ENCODE data around the gene BIRC3. TPM values are rescaled to one million over a fixed set of nuclear protein-coding genes. Genes with fewer than 3 reads are reported as not detected.
A peak's percentile ranks its signal among the peaks of the same experiment; 100 is the strongest.

Gene BIRC3
- total RNA-seq, 2 experiments from 2014 or later = 102 to 108 TPM

DNA sequence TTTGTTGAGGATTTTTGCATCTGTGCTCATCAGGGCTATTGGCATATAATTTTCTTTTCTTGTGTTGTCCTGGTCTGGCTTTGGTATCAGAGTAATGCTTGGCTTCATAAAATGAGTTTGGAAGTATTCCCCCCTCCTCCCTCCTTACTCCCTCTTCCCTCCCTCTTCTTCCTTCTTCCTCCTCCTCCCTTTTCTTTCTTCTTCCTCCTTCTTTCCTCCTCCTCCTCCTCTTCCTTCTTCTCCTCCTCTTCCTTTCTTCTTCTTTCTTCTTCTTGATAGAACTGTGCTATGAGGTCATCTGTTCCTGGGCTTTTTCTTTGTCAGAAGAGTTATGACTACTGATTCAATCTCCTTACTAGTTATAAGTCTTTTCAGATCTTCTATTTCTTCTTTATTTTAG is 39.8 kb downstream of the BIRC3 start:
- ChIA-PET CTCF (interaction anchor here (1.4 to 1.8 kb wide), 3 partner anchors 9 to 151 kb away, joined by 3 to 7 read pairs (median 3); no protein-coding TSS in a partner anchor), POLR2A (interaction anchor here (0.8 kb wide), 1 partner anchor 95 kb away, joined by 3 read pairs; no protein-coding TSS in a partner anchor)
- intact Hi-C loops (cut with micrococcal nuclease) = no loop called here
- Mint-ChIP-seq H3K9me3 (peaks cover 8% of the 10 kb centered on the region), H3K27ac (peak overlapping the region; percentile 23), H3K27me3 (no peaks in the 10 kb centered on the region), H3K4me3 (no peak overlapping the region), H3K36me3 (ENCODE audit: low read depth) (peaks cover 77% of the 10 kb centered on the region), H3K4me1 (ENCODE audit: low read depth) (peaks cover 49% of the 10 kb centered on the region)
- TF ChIP-seq, protein P1, sequence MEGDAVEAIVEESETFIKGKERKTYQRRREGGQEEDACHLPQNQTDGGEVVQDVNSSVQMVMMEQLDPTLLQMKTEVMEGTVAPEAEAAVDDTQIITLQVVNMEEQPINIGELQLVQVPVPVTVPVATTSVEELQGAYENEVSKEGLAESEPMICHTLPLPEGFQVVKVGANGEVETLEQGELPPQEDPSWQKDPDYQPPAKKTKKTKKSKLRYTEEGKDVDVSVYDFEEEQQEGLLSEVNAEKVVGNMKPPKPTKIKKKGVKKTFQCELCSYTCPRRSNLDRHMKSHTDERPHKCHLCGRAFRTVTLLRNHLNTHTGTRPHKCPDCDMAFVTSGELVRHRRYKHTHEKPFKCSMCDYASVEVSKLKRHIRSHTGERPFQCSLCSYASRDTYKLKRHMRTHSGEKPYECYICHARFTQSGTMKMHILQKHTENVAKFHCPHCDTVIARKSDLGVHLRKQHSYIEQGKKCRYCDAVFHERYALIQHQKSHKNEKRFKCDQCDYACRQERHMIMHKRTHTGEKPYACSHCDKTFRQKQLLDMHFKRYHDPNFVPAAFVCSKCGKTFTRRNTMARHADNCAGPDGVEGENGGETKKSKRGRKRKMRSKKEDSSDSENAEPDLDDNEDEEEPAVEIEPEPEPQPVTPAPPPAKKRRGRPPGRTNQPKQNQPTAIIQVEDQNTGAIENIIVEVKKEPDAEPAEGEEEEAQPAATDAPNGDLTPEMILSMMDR (IDR thresholded peaks at IDR 0.05) = no peak
- DNase-seq = no peak
- ATAC-seq = no peak

- ATAC-seq = no peak
- POLR2A ChIA-PET = interaction anchor here (0.9 kb wide), 1 partner anchor 66 kb away, joined by 3 read pairs; no protein-coding TSS in a partner anchor
- Mint-ChIP-seq H3K27me3 (no peaks in the 10 kb centered on the region), H3K4me1 (ENCODE audit: low read depth) (peaks cover 50% of the 10 kb centered on the region), H3K36me3 (ENCODE audit: low read depth) (peaks cover 83% of the 10 kb centered on the region), H3K9me3 (peaks cover 8% of the 10 kb centered on the region), H3K27ac (no peak overlapping the region), H3K4me3 (no peak overlapping the region)
- CTCF ChIA-PET = interaction anchor here (0.6 to 2.2 kb wide), 9 partner anchors 10 to 253 kb away, joined by 3 to 13 read pairs (median 3); no protein-coding TSS in a partner anchor
- TF ChIP-seq, protein P1 (IDR thresholded peaks at IDR 0.05) = no peak
- DNase-seq = no peak
- intact Hi-C loops (cut with micrococcal nuclease) = no loop called here
Observed at GRCh38 chr11:102359372-102359771, 42.1 kb downstream of the BIRC3 start.

- intact Hi-C loops (cut with micrococcal nuclease) = no loop called here
- peaks cover 8% of the 10 kb centered on the region for H3K9me3 Mint-ChIP-seq
- H3K27ac Mint-ChIP-seq = peak overlapping the region; percentile 90
- ChIA-PET CTCF (interaction anchor here (0.8 to 2.0 kb wide), 6 partner anchors 11 to 252 kb away, joined by 3 to 8 read pairs (median 4); no protein-coding TSS in a partner anchor), POLR2A (interaction anchor here (0.7 to 1.0 kb wide), 3 partner anchors 8 to 135 kb away, joined by 3 to 4 read pairs (median 3); no protein-coding TSS in a partner anchor)
- DNase-seq (no peak), ATAC-seq (no peak)
- peaks cover 45% of the 10 kb centered on the region for H3K4me1 Mint-ChIP-seq (ENCODE audit: low read depth)
- TF ChIP-seq, protein P1 (IDR thresholded peaks at IDR 0.05) = no peak
- H3K36me3 Mint-ChIP-seq (ENCODE audit: low read depth) = peaks cover 76% of the 10 kb centered on the region
- no peaks in the 10 kb centered on the region for H3K27me3 Mint-ChIP-seq
- no peak overlapping the region for H3K4me3 Mint-ChIP-seq
Observed at GRCh38 chr11:102360681-102361080, 43.4 kb downstream of the BIRC3 start.

- ATAC-seq (peak; percentile 79), DNase-seq (peak; percentile 27)
- intact Hi-C loops (cut with micrococcal nuclease) = no loop called here
- Mint-ChIP-seq H3K27me3 (no peaks in the 10 kb centered on the region), H3K4me1 (ENCODE audit: low read depth) (peaks cover 45% of the 10 kb centered on the region), H3K4me3 (peak overlapping the region; percentile 18), H3K27ac (peak overlapping the region; percentile 90), H3K36me3 (ENCODE audit: low read depth) (peaks cover 75% of the 10 kb centered on the region), H3K9me3 (peaks cover 7% of the 10 kb centered on the region)
- TF ChIP-seq, protein P1 (IDR thresholded peaks at IDR 0.05) = no peak
- POLR2A ChIA-PET = interaction anchor here (0.7 to 1.0 kb wide), 3 partner anchors 9 to 135 kb away, joined by 3 to 4 read pairs (median 3); no protein-coding TSS in a partner anchor
- CTCF ChIA-PET = interaction anchor here (0.8 to 2.0 kb wide), 5 partner anchors 12 to 252 kb away, joined by 3 to 8 read pairs (median 6); no protein-coding TSS in a partner anchor
Observed at GRCh38 chr11:102361086-102362031, 44.1 kb downstream of the BIRC3 start.
